HCT116 (cell line): ENCODE results near the gene C5orf46. TPM values are rescaled to one million over a fixed set of nuclear protein-coding genes. Genes with fewer than 3 reads are reported as not detected.
A peak's percentile ranks its signal among the peaks of the same experiment; 100 is the strongest.

Source experiments
- ATAC-seq: fragments of 200-7000 bp; cut with Tn5 transposase; 2 replicates; pipeline ENCODE4 v1.9.1; 2020; ENCODE audit warnings: mild to moderate bottlenecking, moderate library complexity
- BruUV-seq: library from RNA; stranded (reverse); fragments of 400-500 nt; replicated peaks from 2 replicates; lab custom pipeline; 2021; lab: Mats Ljungman, UMichigan
- CTCF ChIA-PET: fragments of 300-600 bp; sonication (Branson Sonifier 250); formaldehyde crosslinking; loops from one replicate; lab custom pipeline; 2021; ENCODE audit warnings: antibody characterized with exemption; lab: Charles Lee
- POLR2A ChIA-PET: fragments of 300-600, 350-600 bp; sonication (Branson Sonifier 250); formaldehyde crosslinking; loops from one replicate; lab custom pipeline; 2021; ENCODE audit warnings: antibody characterized with exemption; lab: Charles Lee
- RAD21 ChIA-PET, 2 experiments: fragments of 300-600 bp; sonication (Branson Sonifier 250); formaldehyde crosslinking; loops; one replicate each; lab custom pipeline; 2023; ENCODE audit warnings: low total read pairs in 2 of 2; ENCODE audit not compliant: uncharacterized antibody in 2 of 2, unreplicated experiment in 2 of 2, low non-redundant PET in 1 of 2; lab: Charles Lee
- DNase-seq: peaks from one replicate; pipeline ENCODE4 v3.0.0-alpha.2; 2010; ENCODE audit warnings: low read depth, low spot score
- H2AFZ ChIP-seq: fragments of 200-600 bp; shearing (Covaris generic), sonication (generic); 2 replicates; pipeline ENCODE4 v1.6.1; 2017; ENCODE audit warnings: low read depth, mixed run types, mixed read lengths, antibody characterized with exemption, low read length; ENCODE audit not compliant: poor library complexity, severe bottlenecking
- H3K27ac ChIP-seq: 2 replicates; pipeline ENCODE4 v1.5.1; 2012; ENCODE audit warnings: low read depth, low read length
- H3K27me3 ChIP-seq: fragments of 200-600 bp; sonication (generic); 2 replicates; pipeline ENCODE4 v1.6.1; 2016; ENCODE audit warnings: mixed run types, low read length, mixed read lengths; ENCODE audit not compliant: insufficient read depth
- H3K36me3 ChIP-seq, 2 experiments: fragments of 200-500 bp in 1 of 2; fragments of 200-600 bp in 1 of 2; sonication (Bioruptor generic) in 1 of 2; sonication (generic) in 1 of 2; 2 replicates each; pipeline versions ENCODE4 v1.5.1 to v1.6.1; 2014 to 2016; ENCODE audit warnings: low read length in 2 of 2, inconsistent platforms in 1 of 2, mixed read lengths in 1 of 2, mixed run types in 1 of 2; ENCODE audit not compliant: insufficient read depth in 2 of 2, control insufficient read depth in 1 of 2
- H3K4me1 ChIP-seq, 2 experiments: fragments of 200-600 bp in 1 of 2; sonication (generic) in 1 of 2; 2 replicates each; pipeline versions ENCODE4 v1.5.1 to v1.6.1; 2012 to 2017; ENCODE audit warnings: low read length in 2 of 2, inconsistent platforms in 1 of 2, mild to moderate bottlenecking in 1 of 2, mixed read lengths in 1 of 2, mixed run types in 1 of 2, moderate library complexity in 1 of 2; ENCODE audit not compliant: insufficient read depth in 2 of 2, control insufficient read depth in 1 of 2
- H3K4me2 ChIP-seq: fragments of 200-600 bp; sonication (generic); 2 replicates; pipeline ENCODE4 v1.6.1; 2017; ENCODE audit warnings: mixed run types, low read length, mixed read lengths
- H3K4me3 ChIP-seq, 2 experiments: fragments of 200-600 bp in 1 of 2; sonication (generic) in 1 of 2; replicated peaks in 1 of 2; 2 replicates each; pipeline ENCODE4 v1.5.1; 2011 to 2016; ENCODE audit warnings: low read length in 2 of 2, control low read depth in 1 of 2, low read depth in 1 of 2, mild to moderate bottlenecking in 1 of 2, mixed read lengths in 1 of 2, mixed run types in 1 of 2
- H3K79me2 ChIP-seq: fragments of 200-600 bp; sonication (generic); 2 replicates; pipeline ENCODE4 v1.6.1; 2017; ENCODE audit warnings: mild to moderate bottlenecking, mixed run types, low read length, moderate library complexity, mixed read lengths; ENCODE audit not compliant: insufficient read depth
- H3K9ac ChIP-seq: fragments of 200-600 bp; sonication (generic); 2 replicates; pipeline ENCODE4 v1.6.1; 2016; ENCODE audit warnings: low read length, mixed read lengths
- H3K9me2 ChIP-seq: fragments of 200-600 bp; sonication (generic), shearing (Covaris generic); 2 replicates; pipeline ENCODE4 v1.6.1; 2017; ENCODE audit warnings: mixed run types, mild to moderate bottlenecking, moderate library complexity; ENCODE audit not compliant: insufficient read depth
- H3K9me3 ChIP-seq, 2 experiments: fragments of 200-500 bp in 1 of 2; fragments of 200-600 bp in 1 of 2; sonication (Bioruptor generic) in 1 of 2; sonication (generic) in 1 of 2; 2 replicates each; pipeline ENCODE4 v1.6.1; 2014 to 2017; ENCODE audit warnings: low read length in 2 of 2, mixed read lengths in 2 of 2, inconsistent platforms in 1 of 2, low read depth in 1 of 2, mild to moderate bottlenecking in 1 of 2, mixed run types in 1 of 2, moderate library complexity in 1 of 2; ENCODE audit not compliant: control insufficient read depth in 1 of 2, insufficient read depth in 1 of 2
- H4K20me1 ChIP-seq: fragments of 200-600 bp; sonication (generic), shearing (Covaris generic); 2 replicates; pipeline ENCODE4 v1.6.1; 2017; ENCODE audit warnings: mixed run types, mild to moderate bottlenecking, moderate library complexity; ENCODE audit not compliant: insufficient read depth
- RAD21 ChIP-seq: IDR thresholded peaks from 2 replicates; pipeline ENCODE4 v1.6.1; 2012; ENCODE audit warnings: low read depth, mild to moderate bottlenecking
- SIN3A ChIP-seq: IDR thresholded peaks from 2 replicates; pipeline ENCODE4 v1.6.1; 2012; ENCODE audit warnings: low read depth
- TCF7L2 ChIP-seq: IDR thresholded peaks from 2 replicates; pipeline ENCODE4 v1.7.0; 2011; ENCODE audit warnings: borderline replicate concordance, inconsistent platforms; ENCODE audit not compliant: insufficient read depth, insufficient read length; ENCODE audit errors: extremely low read depth
- intact Hi-C: fragments of 100-400 bp; cut with micrococcal nuclease; formaldehyde crosslinking; loops from 2 replicates; pipeline ENCODE4 v1.10.0; 2022
- total RNA-seq: library from RNA; stranded (reverse); gene quantifications from one replicate; pipeline ENCODE4 v1.2.1, GENCODE V29; 2021; ENCODE audit not compliant: unreplicated experiment
- TF ChIP-seq, protein P1 (sequence below), 3 experiments: fragments of 200-600 bp in 1 of 3; sonication (generic) in 1 of 3; IDR thresholded peaks in 2 of 3; conservative IDR thresholded peaks in 1 of 3; 2 replicates each; pipeline ENCODE4 v1.5.1; 2012 to 2017; ENCODE audit warnings: low read depth in 2 of 3, low read length in 2 of 3, antibody characterized with exemption in 1 of 3, borderline replicate concordance in 1 of 3, control low read depth in 1 of 3, mild to moderate bottlenecking in 1 of 3, mixed read lengths in 1 of 3, mixed run types in 1 of 3, moderate library complexity in 1 of 3; ENCODE audit not compliant: insufficient read depth in 1 of 3
- TF ChIP-seq, protein P2 (sequence below): IDR thresholded peaks from 2 replicates; pipeline ENCODE4 v1.6.1; 2012; ENCODE audit warnings: low read depth

C5orf46 gene
- total RNA-seq, 1 experiment from 2014 or later: not detected

DNA sequence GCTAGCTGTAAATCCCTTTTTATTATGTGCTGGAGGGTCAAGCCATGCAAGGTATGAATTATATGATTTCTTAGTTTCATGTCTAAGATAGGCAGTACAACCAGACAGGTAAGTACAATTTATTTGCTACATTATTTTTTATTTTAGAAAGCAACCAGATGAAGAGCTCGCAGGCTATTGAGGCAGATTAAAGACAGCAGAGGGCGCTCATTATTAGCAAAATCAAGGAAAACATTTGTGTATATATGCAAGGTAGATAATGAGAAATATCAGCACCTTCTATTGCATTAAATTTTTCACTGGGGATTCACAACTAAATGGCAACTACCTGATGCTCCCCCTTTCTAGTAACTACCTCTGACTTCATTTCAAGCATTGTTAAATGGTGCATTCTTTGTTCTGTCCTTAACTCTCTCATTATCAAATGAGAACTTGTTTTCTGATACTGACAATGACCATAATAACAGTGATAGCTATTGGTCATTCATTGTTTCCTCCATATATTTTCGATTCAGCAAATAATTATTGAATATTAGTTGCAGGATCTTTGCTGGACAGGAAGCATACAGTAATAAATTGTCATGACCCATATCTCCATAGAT, 19.2 kb downstream of the C5orf46 start:
- no peaks in the 10 kb centered on the region for H3K79me2 ChIP-seq
- H3K4me2 ChIP-seq: no peak overlapping the region
- BruUV-seq: no TSS peak
- no peaks in the 10 kb centered on the region for H4K20me1 ChIP-seq
- POLR2A ChIA-PET: no interaction called here
- DNase-seq (peak; percentile 12), ATAC-seq (peak; percentile 57)
- RAD21 ChIA-PET: no interaction called here
- H3K36me3 ChIP-seq: no peaks in the 10 kb centered on the region
- TF ChIP-seq RAD21: peak; percentile 64
- TF ChIP-seq, protein P1, sequence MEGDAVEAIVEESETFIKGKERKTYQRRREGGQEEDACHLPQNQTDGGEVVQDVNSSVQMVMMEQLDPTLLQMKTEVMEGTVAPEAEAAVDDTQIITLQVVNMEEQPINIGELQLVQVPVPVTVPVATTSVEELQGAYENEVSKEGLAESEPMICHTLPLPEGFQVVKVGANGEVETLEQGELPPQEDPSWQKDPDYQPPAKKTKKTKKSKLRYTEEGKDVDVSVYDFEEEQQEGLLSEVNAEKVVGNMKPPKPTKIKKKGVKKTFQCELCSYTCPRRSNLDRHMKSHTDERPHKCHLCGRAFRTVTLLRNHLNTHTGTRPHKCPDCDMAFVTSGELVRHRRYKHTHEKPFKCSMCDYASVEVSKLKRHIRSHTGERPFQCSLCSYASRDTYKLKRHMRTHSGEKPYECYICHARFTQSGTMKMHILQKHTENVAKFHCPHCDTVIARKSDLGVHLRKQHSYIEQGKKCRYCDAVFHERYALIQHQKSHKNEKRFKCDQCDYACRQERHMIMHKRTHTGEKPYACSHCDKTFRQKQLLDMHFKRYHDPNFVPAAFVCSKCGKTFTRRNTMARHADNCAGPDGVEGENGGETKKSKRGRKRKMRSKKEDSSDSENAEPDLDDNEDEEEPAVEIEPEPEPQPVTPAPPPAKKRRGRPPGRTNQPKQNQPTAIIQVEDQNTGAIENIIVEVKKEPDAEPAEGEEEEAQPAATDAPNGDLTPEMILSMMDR (IDR thresholded peaks at IDR 0.05 in 2 of 3, conservative IDR thresholded peaks at IDR 0.05 in 1 of 3; ENCODE audit: borderline replicate concordance in 1 of 3, insufficient read depth in 1 of 3, low read depth in 2 of 3, low read length in 2 of 3): peak; percentile 45 to 71 (median 70); a peak in 5 of 6 replicates
- no peak for TF ChIP-seq TCF7L2
- no peaks in the 10 kb centered on the region for H3K4me1 ChIP-seq
- H3K4me3 ChIP-seq: no peak overlapping the region
- CTCF ChIA-PET: interaction anchor here (0.6 to 1.5 kb wide), 8 partner anchors 9 to 844 kb away, joined by 3 to 24 read pairs (median 4); no protein-coding TSS in a partner anchor
- no peak overlapping the region for H3K9ac ChIP-seq
- intact Hi-C loops: loop anchor here (1.0 kb wide), 1 partner anchor 48 kb away; no protein-coding TSS in a partner anchor
- H3K9me3 ChIP-seq: no peaks in the 10 kb centered on the region
- H3K27ac ChIP-seq: no peak overlapping the region
- H2AFZ ChIP-seq: no peak overlapping the region
- H3K27me3 ChIP-seq: peaks cover 13% of the 10 kb centered on the region; the same call in 1 of the 2 replicates
- H3K9me2 ChIP-seq: no peaks in the 10 kb centered on the region

DNA sequence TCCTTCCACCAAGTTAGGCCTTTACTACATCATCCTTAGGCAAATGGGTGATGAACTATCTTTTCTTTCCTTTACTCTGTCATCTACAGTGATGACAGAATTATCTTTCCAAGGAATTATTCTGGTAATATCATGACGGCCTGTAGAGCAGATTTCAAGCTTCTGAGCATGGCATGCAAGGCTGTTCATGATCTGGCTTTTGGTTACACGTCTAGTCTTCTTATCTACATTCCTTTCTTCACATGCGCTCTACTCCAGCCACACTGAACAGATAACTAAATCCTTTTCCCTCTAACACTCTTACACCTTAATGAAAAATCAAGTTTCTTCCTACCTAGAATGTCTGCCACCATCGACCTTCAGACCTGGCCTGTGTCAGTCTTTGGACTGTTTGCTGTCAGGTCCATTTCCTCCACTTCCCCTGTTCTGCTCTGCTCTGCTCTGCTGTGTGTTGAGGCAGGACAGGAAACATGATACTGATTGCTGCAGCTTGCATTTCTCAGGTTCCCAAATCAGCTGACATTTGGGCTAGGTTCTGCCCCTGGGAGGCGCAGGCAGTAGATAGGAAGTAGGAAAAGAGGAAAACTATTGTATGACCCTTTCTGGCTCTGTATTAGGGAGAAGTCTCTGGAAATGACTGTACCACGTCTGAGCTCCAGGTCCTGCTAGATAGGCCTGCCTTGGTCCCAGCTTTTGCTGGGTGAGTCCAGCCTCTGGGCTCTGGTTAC, 23.6 kb downstream of the C5orf46 start:
- no peaks in the 10 kb centered on the region for H3K4me1 ChIP-seq
- ChIA-PET RAD21 (no interaction called here), POLR2A (no interaction called here), CTCF (no interaction called here)
- no peak overlapping the region for H2AFZ ChIP-seq
- H3K27me3 ChIP-seq: peaks cover 14% of the 10 kb centered on the region; the same call in 1 of the 2 replicates
- intact Hi-C loops: no loop called here
- H3K79me2 ChIP-seq: no peaks in the 10 kb centered on the region
- BruUV-seq: no TSS peak
- DNase-seq (no peak), ATAC-seq (no peak)
- no peak overlapping the region for H3K4me2 ChIP-seq
- H4K20me1 ChIP-seq: no peaks in the 10 kb centered on the region
- no peak overlapping the region for H3K4me3 ChIP-seq
- no peak overlapping the region for H3K9ac ChIP-seq
- no peaks in the 10 kb centered on the region for H3K36me3 ChIP-seq
- H3K9me3 ChIP-seq: no peaks in the 10 kb centered on the region
- H3K9me2 ChIP-seq: no peaks in the 10 kb centered on the region
- TF ChIP-seq SIN3A: no peak
- TF ChIP-seq, protein P2, sequence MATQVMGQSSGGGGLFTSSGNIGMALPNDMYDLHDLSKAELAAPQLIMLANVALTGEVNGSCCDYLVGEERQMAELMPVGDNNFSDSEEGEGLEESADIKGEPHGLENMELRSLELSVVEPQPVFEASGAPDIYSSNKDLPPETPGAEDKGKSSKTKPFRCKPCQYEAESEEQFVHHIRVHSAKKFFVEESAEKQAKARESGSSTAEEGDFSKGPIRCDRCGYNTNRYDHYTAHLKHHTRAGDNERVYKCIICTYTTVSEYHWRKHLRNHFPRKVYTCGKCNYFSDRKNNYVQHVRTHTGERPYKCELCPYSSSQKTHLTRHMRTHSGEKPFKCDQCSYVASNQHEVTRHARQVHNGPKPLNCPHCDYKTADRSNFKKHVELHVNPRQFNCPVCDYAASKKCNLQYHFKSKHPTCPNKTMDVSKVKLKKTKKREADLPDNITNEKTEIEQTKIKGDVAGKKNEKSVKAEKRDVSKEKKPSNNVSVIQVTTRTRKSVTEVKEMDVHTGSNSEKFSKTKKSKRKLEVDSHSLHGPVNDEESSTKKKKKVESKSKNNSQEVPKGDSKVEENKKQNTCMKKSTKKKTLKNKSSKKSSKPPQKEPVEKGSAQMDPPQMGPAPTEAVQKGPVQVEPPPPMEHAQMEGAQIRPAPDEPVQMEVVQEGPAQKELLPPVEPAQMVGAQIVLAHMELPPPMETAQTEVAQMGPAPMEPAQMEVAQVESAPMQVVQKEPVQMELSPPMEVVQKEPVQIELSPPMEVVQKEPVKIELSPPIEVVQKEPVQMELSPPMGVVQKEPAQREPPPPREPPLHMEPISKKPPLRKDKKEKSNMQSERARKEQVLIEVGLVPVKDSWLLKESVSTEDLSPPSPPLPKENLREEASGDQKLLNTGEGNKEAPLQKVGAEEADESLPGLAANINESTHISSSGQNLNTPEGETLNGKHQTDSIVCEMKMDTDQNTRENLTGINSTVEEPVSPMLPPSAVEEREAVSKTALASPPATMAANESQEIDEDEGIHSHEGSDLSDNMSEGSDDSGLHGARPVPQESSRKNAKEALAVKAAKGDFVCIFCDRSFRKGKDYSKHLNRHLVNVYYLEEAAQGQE: no peak
- H3K27ac ChIP-seq: no peak overlapping the region
